HG02852 (cell line): Measurements from ENCODE around the gene CLDN9.

Experiments used
- ATAC-seq: cut with Tn5 transposase; IDR thresholded peaks from one replicate; pipeline ENCODE4 v1.9.1; 2021; ENCODE audit warnings: mild to moderate bottlenecking, moderate library complexity; ENCODE audit not compliant: unreplicated experiment

Gene CLDN9

GRCh38 chr16:2992383-2993081 lies 20.2 kb upstream of the CLDN9 start:
- ATAC-seq: no peak

- ATAC-seq: no peak
Observed at GRCh38 chr16:2996298-2996697, 16.4 kb upstream of the CLDN9 start.

GRCh38 chr16:2999929-3000328 lies 12.8 kb upstream of the CLDN9 start:
- ATAC-seq: no peak

- no peak for ATAC-seq
Observed at GRCh38 chr16:3000540-3000939, 12.2 kb upstream of the CLDN9 start.

- no peak for ATAC-seq
Observed at GRCh38 chr16:3001316-3001715, 11.4 kb upstream of the CLDN9 start.

- peak; percentile 97 for ATAC-seq
Observed at GRCh38 chr16:3003582-3004270, 9.0 kb upstream of the CLDN9 start.

GRCh38 chr16:3004319-3004718 lies 8.4 kb upstream of the CLDN9 start:
- peak; percentile 9 for ATAC-seq

GRCh38 chr16:3004781-3005284 lies 7.9 kb upstream of the CLDN9 start:
- no peak for ATAC-seq

GRCh38 chr16:3007059-3007956 lies 5.4 kb upstream of the CLDN9 start:
- no peak for ATAC-seq

- ATAC-seq: no peak
Observed at GRCh38 chr16:3007957-3008689, 4.6 kb upstream of the CLDN9 start.

GRCh38 chr16:3008690-3009037 lies 4.1 kb upstream of the CLDN9 start:
- no peak for ATAC-seq

GRCh38 chr16:3009568-3010390 lies 2.9 kb upstream of the CLDN9 start:
- no peak for ATAC-seq

GRCh38 chr16:3010510-3010909 lies 2.2 kb upstream of the CLDN9 start:
- ATAC-seq: no peak

GRCh38 chr16:3012246-3012645 lies 477 bp upstream of the CLDN9 start:
- ATAC-seq: no peak

GRCh38 chr16:3013491-3013951 lies 798 bp downstream of the CLDN9 start:
- ATAC-seq: no peak

GRCh38 chr16:3013998-3014690 lies 1.4 kb downstream of the CLDN9 start:
- no peak for ATAC-seq

GRCh38 chr16:3014971-3015370 lies 2.2 kb downstream of the CLDN9 start:
- no peak for ATAC-seq

- no peak for ATAC-seq
Observed at GRCh38 chr16:3015865-3016521, 3.3 kb downstream of the CLDN9 start.

GRCh38 chr16:3017344-3017743 lies 4.6 kb downstream of the CLDN9 start:
- no peak for ATAC-seq
